Activated CD4-positive, alpha-beta T cell treated with anti-CD3 and anti-CD28 coated beads, Interleukin-2, amount 10 ng/mL, durations not matched to agents 7 days and 5 days (primary cell): ENCODE data around the gene ASB11. TPM values are rescaled to one million over a fixed set of nuclear protein-coding genes. Genes with fewer than 3 reads are reported as not detected.
A peak's percentile ranks its signal among the peaks of the same experiment; 100 is the strongest.

Source experiments
- CTCF ChIA-PET: fragments of 350-600 bp; sonication (Branson Sonifier 250); formaldehyde crosslinking; loops from one replicate; lab custom pipeline; 2021; ENCODE audit warnings: antibody characterized with exemption; lab: Charles Lee
- POLR2A ChIA-PET: fragments of 350-600 bp; sonication (Branson Sonifier 250); formaldehyde crosslinking; loops from one replicate; lab custom pipeline; 2021; ENCODE audit warnings: antibody characterized with exemption; lab: Charles Lee
- DNase-seq: peaks from one replicate; pipeline ENCODE4 v3.0.0-alpha.2; 2020
- H3K27ac Mint-ChIP-seq: one replicate; pipeline ENCODE4 v1.8.0; 2021; ENCODE audit warnings: mild to moderate bottlenecking, moderate library complexity, mixed read lengths
- H3K27me3 Mint-ChIP-seq: one replicate; pipeline ENCODE4 v1.8.0; 2021; ENCODE audit warnings: mixed read lengths
- H3K36me3 Mint-ChIP-seq: one replicate; pipeline ENCODE4 v1.8.0; 2021; ENCODE audit warnings: low read depth, mixed read lengths
- H3K4me1 Mint-ChIP-seq: one replicate; pipeline ENCODE4 v1.8.0; 2021; ENCODE audit warnings: mixed read lengths
- H3K4me3 Mint-ChIP-seq: one replicate; pipeline ENCODE4 v1.8.0; 2021; ENCODE audit warnings: mild to moderate bottlenecking, moderate library complexity, mixed read lengths
- H3K9me3 Mint-ChIP-seq: one replicate; pipeline ENCODE4 v1.8.0; 2021; ENCODE audit warnings: mixed read lengths
- total RNA-seq, 2 experiments: library from RNA; stranded (reverse); gene quantifications; one replicate each; pipeline ENCODE4 v1.2.3, GENCODE V29; 2021

ASB11 gene
- not detected for total RNA-seq

DNA sequence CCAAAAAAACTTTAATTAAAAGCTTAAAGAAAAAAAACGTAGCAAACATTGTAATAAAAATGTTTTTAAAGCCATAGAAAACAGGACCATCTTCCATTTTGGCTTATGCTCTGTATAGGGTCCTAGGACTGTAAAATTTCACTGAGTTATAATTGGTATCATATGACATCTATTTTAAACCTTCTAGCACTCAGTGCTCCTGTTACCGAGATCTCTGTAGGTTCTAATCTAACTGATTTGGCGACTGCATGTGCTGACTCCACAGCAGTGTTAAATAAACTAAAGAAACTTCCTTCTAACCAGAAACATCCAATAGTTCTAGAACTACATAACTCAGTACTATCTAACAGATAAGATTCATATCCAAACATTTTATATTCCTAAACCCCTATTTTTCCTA is at the start of gene ASB11:
Gene ASB11 (minus strand): TSS at position 132 of the 400 bp plus-strand sequence. CDS start 35 bp downstream, at position 97.
- Mint-ChIP-seq H3K27me3 (no peaks in the 10 kb centered on the region), H3K36me3 (peaks cover 9% of the 10 kb centered on the region), H3K9me3 (no peaks in the 10 kb centered on the region), H3K4me3 (no peak within 1 kb of the TSS), H3K4me1 (no peaks in the 10 kb centered on the region), H3K27ac (no peak within 1 kb of the TSS)
- no peak for DNase-seq
- ChIA-PET CTCF (no interaction called here), POLR2A (no interaction called here)

- H3K27me3 Mint-ChIP-seq = peaks cover 2% of the 10 kb centered on the region
- CTCF ChIA-PET = no interaction called here
- H3K9me3 Mint-ChIP-seq = no peaks in the 10 kb centered on the region
- POLR2A ChIA-PET = no interaction called here
- H3K4me1 Mint-ChIP-seq = no peaks in the 10 kb centered on the region
- DNase-seq = no peak
- no peak overlapping the region for H3K4me3 Mint-ChIP-seq
- no peaks in the 10 kb centered on the region for H3K36me3 Mint-ChIP-seq
- no peak overlapping the region for H3K27ac Mint-ChIP-seq
Measured at GRCh38 chrX:15359701-15360100, 44.3 kb upstream of the ASB11 start.

DNA sequence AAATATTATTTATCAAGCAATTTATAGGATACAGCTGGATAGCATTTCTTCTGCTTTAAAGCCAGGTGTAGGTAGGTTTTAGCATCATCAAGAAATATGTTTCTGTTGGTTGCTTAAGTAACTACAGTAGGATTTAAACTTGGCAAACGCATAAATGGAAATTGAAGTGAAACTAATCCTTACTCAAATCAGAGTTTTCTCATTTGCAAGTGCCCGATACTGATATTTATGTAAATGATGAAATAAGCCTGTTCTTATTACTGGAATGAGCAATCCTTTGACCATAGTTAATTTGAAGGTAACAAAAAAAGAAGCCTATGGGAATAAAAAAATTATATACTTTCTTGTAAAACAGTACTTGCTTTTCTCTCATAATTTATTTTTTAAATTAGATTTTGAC is 43.1 kb upstream of the ASB11 start:
- ChIA-PET CTCF (no interaction called here), POLR2A (no interaction called here)
- H3K27me3 Mint-ChIP-seq = peaks cover 2% of the 10 kb centered on the region
- no peak for DNase-seq
- H3K9me3 Mint-ChIP-seq = no peaks in the 10 kb centered on the region
- H3K36me3 Mint-ChIP-seq = no peaks in the 10 kb centered on the region
- H3K4me1 Mint-ChIP-seq = no peaks in the 10 kb centered on the region
- H3K27ac Mint-ChIP-seq = no peak overlapping the region
- H3K4me3 Mint-ChIP-seq = no peak overlapping the region

DNA sequence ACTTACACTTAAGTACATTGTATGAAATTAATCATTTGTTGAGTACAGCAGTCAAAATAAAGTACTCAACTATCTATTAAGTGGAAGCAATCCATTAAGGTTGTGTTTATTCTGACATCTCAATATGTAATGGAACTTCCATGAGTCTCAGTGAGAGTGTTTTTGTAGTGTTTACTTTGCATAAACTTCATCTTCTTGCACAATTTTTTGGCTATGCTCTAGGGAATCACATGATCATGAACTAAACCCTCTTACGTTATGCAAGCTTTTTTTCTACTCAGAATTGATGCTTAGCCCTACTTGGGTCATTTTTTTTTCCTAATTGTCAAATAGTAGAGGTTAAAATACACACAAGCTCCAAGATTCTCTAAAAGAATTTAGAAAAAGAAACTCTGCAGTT is 41.0 kb upstream of the ASB11 start:
- no peak overlapping the region for H3K27ac Mint-ChIP-seq
- ChIA-PET CTCF (no interaction called here), POLR2A (no interaction called here)
- H3K36me3 Mint-ChIP-seq = no peaks in the 10 kb centered on the region
- H3K27me3 Mint-ChIP-seq = peaks cover 2% of the 10 kb centered on the region
- H3K4me3 Mint-ChIP-seq = no peak overlapping the region
- H3K4me1 Mint-ChIP-seq = no peaks in the 10 kb centered on the region
- DNase-seq = no peak
- H3K9me3 Mint-ChIP-seq = no peaks in the 10 kb centered on the region

- no peaks in the 10 kb centered on the region for H3K9me3 Mint-ChIP-seq
- H3K4me3 Mint-ChIP-seq = no peak overlapping the region
- no peaks in the 10 kb centered on the region for H3K36me3 Mint-ChIP-seq
- H3K4me1 Mint-ChIP-seq = no peaks in the 10 kb centered on the region
- ChIA-PET CTCF (interaction anchor here (1.2 kb wide), 1 partner anchor 58 kb away, joined by 3 read pairs; no protein-coding TSS in a partner anchor), POLR2A (no interaction called here)
- no peak overlapping the region for H3K27ac Mint-ChIP-seq
- no peaks in the 10 kb centered on the region for H3K27me3 Mint-ChIP-seq
- DNase-seq = no peak
Measured at GRCh38 chrX:15350329-15350996, 35.0 kb upstream of the ASB11 start.

- no peaks in the 10 kb centered on the region for H3K36me3 Mint-ChIP-seq
- no peaks in the 10 kb centered on the region for H3K9me3 Mint-ChIP-seq
- H3K27me3 Mint-ChIP-seq = peaks cover 2% of the 10 kb centered on the region
- ChIA-PET CTCF (interaction anchor here (1.1 to 1.4 kb wide), 4 partner anchors 11 to 137 kb away, joined by 3 to 6 read pairs (median 3); no protein-coding TSS in a partner anchor), POLR2A (no interaction called here)
- no peak overlapping the region for H3K4me3 Mint-ChIP-seq
- peak; percentile 20 for DNase-seq
- no peaks in the 10 kb centered on the region for H3K4me1 Mint-ChIP-seq
- no peak overlapping the region for H3K27ac Mint-ChIP-seq
Measured at GRCh38 chrX:15349046-15349445, 33.6 kb upstream of the ASB11 start.

DNA sequence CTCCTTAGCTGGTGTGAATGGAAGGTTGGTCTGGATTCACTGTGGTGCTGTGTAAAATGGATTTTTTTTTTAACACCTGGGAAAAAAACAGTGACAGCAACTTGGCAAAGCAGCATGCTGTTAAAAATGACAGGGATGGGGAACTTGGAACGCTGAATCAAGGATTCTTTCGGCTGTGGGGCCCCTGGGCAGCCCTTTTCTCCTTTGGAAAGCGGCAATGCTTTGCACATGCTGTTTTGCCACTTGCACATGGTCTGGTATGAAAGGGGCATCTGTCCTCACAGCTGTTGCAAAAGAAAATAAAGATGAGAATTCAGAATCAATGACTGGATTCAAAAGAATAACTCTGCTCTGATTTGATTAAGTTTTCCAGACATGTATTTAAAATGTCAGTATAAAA is 30.5 kb upstream of the ASB11 start:
- Mint-ChIP-seq H3K27ac (no peak overlapping the region), H3K4me1 (no peaks in the 10 kb centered on the region), H3K4me3 (no peak overlapping the region), H3K27me3 (peaks cover 6% of the 10 kb centered on the region), H3K36me3 (no peaks in the 10 kb centered on the region), H3K9me3 (no peaks in the 10 kb centered on the region)
- CTCF ChIA-PET = no interaction called here
- DNase-seq = no peak
- POLR2A ChIA-PET = no interaction called here

DNA sequence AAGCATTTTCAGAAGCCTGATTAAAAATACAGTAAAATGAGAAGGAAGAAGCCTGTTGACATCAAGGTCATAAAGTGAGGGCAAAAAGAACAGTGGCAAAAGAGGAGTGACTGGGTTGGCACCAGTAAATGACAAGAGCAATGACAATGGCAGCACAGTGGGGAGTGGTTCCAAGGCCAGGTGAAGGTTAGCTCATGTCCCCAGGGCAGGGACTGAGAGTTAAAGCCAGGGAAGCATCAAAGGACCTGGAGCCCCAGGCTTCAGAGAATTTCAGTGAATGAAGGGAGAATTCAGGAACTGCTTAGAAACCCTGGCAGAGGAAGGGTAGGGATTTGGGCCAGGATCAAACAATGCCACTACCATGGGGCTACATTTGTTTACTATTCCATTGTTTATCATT is 28.7 kb upstream of the ASB11 start:
- Mint-ChIP-seq H3K9me3 (no peaks in the 10 kb centered on the region), H3K4me1 (no peaks in the 10 kb centered on the region), H3K27me3 (peaks cover 9% of the 10 kb centered on the region), H3K36me3 (no peaks in the 10 kb centered on the region), H3K4me3 (no peak overlapping the region), H3K27ac (no peak overlapping the region)
- POLR2A ChIA-PET = no interaction called here
- DNase-seq = no peak
- CTCF ChIA-PET = no interaction called here

- Mint-ChIP-seq H3K36me3 (no peaks in the 10 kb centered on the region), H3K9me3 (no peaks in the 10 kb centered on the region), H3K27me3 (peaks cover 10% of the 10 kb centered on the region), H3K27ac (no peak overlapping the region), H3K4me3 (no peak overlapping the region), H3K4me1 (no peaks in the 10 kb centered on the region)
- DNase-seq = no peak
- ChIA-PET POLR2A (no interaction called here), CTCF (interaction anchor here (0.8 to 1.4 kb wide), 2 partner anchors 10 kb away, joined by 3 to 4 read pairs; no protein-coding TSS in a partner anchor)
Measured at GRCh38 chrX:15343075-15343476, 27.6 kb upstream of the ASB11 start.

GRCh38 chrX:15340867-15341266 is 25.4 kb upstream of the ASB11 start:
- H3K9me3 Mint-ChIP-seq = no peaks in the 10 kb centered on the region
- CTCF ChIA-PET = interaction anchor here (0.7 kb wide), 1 partner anchor 10 kb away, joined by 3 read pairs; no protein-coding TSS in a partner anchor

GRCh38 chrX:15336023-15336413 is 20.6 kb upstream of the ASB11 start:
- POLR2A ChIA-PET = no interaction called here
- Mint-ChIP-seq H3K36me3 (peaks cover 2% of the 10 kb centered on the region), H3K27ac (peak overlapping the region; percentile 96), H3K9me3 (no peaks in the 10 kb centered on the region), H3K4me1 (peaks cover 21% of the 10 kb centered on the region), H3K27me3 (peaks cover 9% of the 10 kb centered on the region), H3K4me3 (peak overlapping the region; percentile 88)
- DNase-seq = peak; percentile 13
- CTCF ChIA-PET = no interaction called here

More at GRCh38 chrX:15340867-15341266, 25.4 kb upstream of the ASB11 start:
- Mint-ChIP-seq H3K27me3 (peaks cover 14% of the 10 kb centered on the region), H3K27ac (no peak overlapping the region), H3K36me3 (no peaks in the 10 kb centered on the region), H3K4me3 (no peak overlapping the region), H3K4me1 (peaks cover 8% of the 10 kb centered on the region)
- DNase-seq = no peak
- POLR2A ChIA-PET = no interaction called here

- peak within 1 kb of the TSS; percentile 88 for H3K4me3 Mint-ChIP-seq
- H3K27ac Mint-ChIP-seq = peak within 1 kb of the TSS; percentile 96
- H3K27me3 Mint-ChIP-seq = peaks cover 5% of the 10 kb centered on the region
- POLR2A ChIA-PET = no interaction called here
- CTCF ChIA-PET = no interaction called here
- DNase-seq = peak; percentile 93
- peaks cover 2% of the 10 kb centered on the region for H3K36me3 Mint-ChIP-seq
- no peaks in the 10 kb centered on the region for H3K9me3 Mint-ChIP-seq
- H3K4me1 Mint-ChIP-seq = peaks cover 21% of the 10 kb centered on the region
Measured at GRCh38 chrX:15335135-15336022, 19.9 kb upstream of the ASB11 start, which contains the start of gene PIGA. Gene PIGA (minus strand): TSS chrX:15335523. CDS start chrX:15331930, 3,593 bp downstream.

- Mint-ChIP-seq H3K27me3 (peaks cover 5% of the 10 kb centered on the region), H3K4me1 (peaks cover 21% of the 10 kb centered on the region), H3K27ac (peak overlapping the region; percentile 96), H3K9me3 (no peaks in the 10 kb centered on the region), H3K4me3 (peak overlapping the region; percentile 88), H3K36me3 (peaks cover 2% of the 10 kb centered on the region)
- ChIA-PET POLR2A (no interaction called here), CTCF (no interaction called here)
- DNase-seq = peak; percentile 24
Measured at GRCh38 chrX:15334561-15334960, 19.1 kb upstream of the ASB11 start.
